GM20000 (cell line): ENCODE results near the gene ZNF735.
"Not testable (repeated sequence)": the region's sequence is repeated elsewhere in the genome, so short reads cannot be mapped to it uniquely, and the experiment has no call there.

Experiments used
- DNase-seq: peaks from one replicate; pipeline ENCODE4 v3.0.0; 2012; ENCODE audit warnings: low spot score
- TF ChIP-seq, protein P1 (sequence below): IDR thresholded peaks from 2 replicates; pipeline ENCODE4 v1.5.1; 2012; ENCODE audit warnings: mild to moderate bottlenecking, control low read depth; ENCODE audit errors: extremely low read depth, missing control alignments

The ZNF735 gene

DNA sequence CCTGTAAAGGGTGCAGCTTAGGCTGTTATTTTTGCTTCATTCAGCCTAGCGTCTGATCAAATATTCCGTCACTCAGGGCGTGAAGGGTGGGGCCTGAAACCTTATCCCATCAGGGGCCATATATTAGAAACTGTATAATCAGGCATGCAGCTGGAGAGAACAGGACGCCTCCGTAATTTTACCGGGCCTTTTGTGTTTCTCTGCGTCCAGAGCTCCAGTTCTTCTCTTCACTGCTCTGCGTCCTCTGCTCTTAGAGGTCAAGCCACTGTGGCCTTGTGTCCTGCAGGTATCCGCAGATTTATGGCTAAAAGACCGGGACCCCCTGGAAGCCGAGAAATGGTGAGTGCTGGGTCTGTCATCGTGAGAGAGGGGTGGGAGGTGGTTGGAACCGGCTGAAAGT is at the start of gene ZNF735:
TSS of gene ZNF735 (plus strand) at position 301 of the 400 bp plus-strand sequence. CDS start at position 301, 0 bp downstream.
- DNase-seq = no peak
- TF ChIP-seq, protein P1, sequence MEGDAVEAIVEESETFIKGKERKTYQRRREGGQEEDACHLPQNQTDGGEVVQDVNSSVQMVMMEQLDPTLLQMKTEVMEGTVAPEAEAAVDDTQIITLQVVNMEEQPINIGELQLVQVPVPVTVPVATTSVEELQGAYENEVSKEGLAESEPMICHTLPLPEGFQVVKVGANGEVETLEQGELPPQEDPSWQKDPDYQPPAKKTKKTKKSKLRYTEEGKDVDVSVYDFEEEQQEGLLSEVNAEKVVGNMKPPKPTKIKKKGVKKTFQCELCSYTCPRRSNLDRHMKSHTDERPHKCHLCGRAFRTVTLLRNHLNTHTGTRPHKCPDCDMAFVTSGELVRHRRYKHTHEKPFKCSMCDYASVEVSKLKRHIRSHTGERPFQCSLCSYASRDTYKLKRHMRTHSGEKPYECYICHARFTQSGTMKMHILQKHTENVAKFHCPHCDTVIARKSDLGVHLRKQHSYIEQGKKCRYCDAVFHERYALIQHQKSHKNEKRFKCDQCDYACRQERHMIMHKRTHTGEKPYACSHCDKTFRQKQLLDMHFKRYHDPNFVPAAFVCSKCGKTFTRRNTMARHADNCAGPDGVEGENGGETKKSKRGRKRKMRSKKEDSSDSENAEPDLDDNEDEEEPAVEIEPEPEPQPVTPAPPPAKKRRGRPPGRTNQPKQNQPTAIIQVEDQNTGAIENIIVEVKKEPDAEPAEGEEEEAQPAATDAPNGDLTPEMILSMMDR = no peak

DNA sequence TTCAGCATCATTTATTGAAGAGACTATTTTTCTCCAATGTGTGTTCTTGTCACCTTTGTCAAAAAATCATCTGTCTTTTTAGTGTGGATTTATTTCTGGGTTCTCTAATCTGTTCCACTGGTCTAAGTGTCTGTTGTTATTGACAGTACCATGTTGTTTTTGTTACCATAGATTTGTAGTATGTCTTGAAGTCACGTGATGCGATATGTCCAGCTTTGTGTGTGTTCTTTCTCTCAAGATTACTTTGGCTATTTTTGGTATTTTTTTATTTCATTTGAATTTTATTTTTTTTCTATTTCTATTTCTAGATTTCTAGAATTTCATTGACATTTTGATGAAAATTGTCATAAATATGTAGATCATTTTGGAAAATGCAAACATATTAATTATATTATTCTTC is 36.0 kb upstream of the ZNF735 start:
- not testable (repeated sequence) for DNase-seq

DNA sequence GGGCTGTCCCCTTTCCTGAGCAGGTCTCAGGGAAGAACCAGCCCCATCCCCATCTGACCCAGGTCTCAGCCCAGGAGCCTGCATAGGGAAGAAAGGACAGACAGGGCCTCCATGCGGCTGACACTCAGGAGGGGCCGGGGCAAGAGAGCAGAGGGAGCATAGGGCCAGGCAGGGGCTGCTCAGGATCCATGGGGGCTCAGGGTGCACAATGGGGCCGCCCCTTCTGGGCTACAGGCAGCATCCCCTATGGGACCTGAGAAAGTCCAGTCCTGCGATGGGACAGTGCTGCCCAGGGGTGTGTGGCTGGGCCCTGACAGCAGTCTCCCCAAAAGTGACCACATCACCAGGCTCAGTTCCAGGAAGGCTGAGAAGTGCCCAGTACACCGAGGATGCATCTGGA is 32.7 kb upstream of the ZNF735 start:
- TF ChIP-seq, protein P1 = no peak
- no peak for DNase-seq

DNA sequence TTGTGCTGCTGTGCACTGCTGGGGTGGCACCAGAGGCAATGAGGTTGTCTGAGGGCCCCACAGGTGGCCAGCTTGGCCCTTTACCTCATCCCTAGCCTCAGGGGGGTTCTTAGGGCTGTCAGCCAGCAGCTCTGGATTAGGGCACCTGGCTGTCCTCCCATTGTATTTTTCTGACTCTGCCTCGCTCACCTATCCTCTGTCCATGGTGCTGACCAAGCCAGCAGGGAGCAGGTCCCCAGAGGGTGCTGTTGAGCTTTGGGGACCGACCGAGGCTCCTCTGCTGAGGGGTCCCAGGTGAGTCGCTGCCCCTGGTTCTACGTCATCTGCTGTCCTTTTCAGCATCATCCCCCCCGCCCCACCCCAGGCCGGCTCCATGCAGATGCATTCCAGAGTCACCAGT is 32.1 kb upstream of the ZNF735 start:
- TF ChIP-seq, protein P1 = no peak
- DNase-seq = no peak

DNA sequence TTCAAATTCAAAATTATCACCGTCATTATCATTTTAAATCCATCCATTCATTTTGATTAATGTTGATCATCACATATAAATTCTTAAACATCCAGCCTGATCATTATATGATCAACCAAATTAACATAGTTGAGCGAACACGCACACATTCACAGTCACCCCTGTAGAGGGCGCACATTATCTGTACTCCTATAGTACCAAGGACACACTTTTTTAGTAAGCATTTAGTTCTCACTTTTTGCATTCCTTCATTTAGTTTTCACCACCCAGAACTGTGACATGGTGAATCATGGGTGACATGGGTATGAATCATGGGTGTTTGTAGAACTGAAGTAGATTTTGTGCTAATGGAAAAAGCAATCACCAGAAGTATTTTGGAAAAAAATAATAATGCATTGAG is 26.0 kb upstream of the ZNF735 start:
- DNase-seq = no peak
- TF ChIP-seq, protein P1 = no peak

DNA sequence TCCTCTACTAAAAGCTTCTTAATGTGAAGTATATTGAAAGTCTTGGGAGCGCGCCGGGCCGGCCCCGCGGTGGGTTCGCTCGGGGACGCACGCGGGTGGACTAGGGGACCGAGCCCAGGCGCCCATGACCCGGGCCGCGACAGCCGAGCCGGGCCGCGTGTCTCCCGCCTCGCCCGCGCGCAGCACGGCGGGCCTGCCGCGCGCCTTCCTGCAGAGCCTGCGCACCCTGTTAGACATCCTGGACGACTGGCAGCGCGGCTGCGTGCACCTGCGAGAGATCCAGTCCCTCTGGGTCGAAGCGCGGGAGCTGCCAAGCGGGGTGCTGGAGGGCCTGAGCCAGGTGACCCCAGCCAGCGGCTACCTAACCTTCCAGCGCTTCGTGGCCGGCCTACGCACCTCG is 25.4 kb upstream of the ZNF735 start:
- TF ChIP-seq, protein P1 = no peak
- no peak for DNase-seq

DNA sequence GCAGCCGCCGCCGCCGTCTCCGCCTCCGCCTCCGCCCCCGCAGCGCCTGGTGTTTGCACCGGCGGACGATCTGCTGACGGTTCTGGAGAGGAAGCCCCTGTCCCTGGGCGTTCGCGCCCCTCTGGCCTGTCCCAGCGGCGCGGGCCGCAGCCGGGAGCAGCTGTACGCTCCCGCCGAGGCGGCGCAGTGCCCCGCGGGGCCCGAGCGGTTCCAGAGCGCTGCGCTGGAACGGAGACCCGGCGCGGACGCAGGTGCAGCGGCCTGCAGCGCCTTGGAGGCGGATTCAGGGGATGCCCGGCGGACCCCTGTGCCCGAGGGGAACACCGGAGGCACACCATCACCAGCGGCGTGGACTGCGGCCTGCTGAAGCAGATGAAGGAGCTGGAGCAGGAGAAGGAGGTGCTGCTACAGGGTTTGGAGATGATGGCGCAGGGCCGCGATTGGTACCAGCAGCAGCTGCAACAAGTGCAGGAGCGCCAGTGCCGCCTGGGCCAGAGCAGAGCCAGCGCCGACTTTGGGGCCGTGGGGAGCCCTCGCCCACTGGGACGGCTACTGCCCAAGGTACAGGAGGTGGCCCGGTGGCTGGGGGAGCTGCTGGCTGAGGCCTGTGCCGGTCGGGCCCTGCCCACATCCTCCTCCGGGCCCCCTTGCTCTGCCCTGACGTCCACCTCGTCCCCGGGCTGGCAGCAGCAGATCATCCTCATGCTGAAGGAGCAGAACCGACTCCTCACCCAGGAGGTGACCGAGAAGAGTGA is 24.8 kb upstream of the ZNF735 start:
- DNase-seq = no peak
- TF ChIP-seq, protein P1 = no peak
